HS-5 (cell line): ENCODE measurements around the gene PXN.

Source experiments
- DNase-seq: peaks from one replicate; pipeline ENCODE4 v3.0.0-alpha.2; 2012; ENCODE audit warnings: low read depth

Gene PXN

GRCh38 chr12:120265473-120266179 lies at the start of gene PXN:
PXN (minus strand) TSS chr12:120265730; CDS start chr12:120265629, 101 bp downstream.
- DNase-seq = no peak

- DNase-seq = no peak
Observed at GRCh38 chr12:120314220-120314619, 48.7 kb upstream of the PXN start.

GRCh38 chr12:120301962-120302815 lies 36.7 kb upstream of the PXN start, which contains the start of gene SIRT4:
SIRT4 (plus strand) TSS chr12:120302321; CDS start chr12:120303562, 1,241 bp downstream.
- peak; percentile 88 for DNase-seq

- DNase-seq = peak; percentile 88
Observed at GRCh38 chr12:120292661-120293531, 27.4 kb upstream of the PXN start, which contains the start of gene RNU4-1. RNU4-1 (minus strand) TSS chr12:120293237.

GRCh38 chr12:120292411-120292660 lies 26.8 kb upstream of the PXN start:
- DNase-seq = no peak

GRCh38 chr12:120290609-120291305 lies 25.2 kb upstream of the PXN start:
- no peak for DNase-seq

GRCh38 chr12:120287491-120287890 lies 22.0 kb upstream of the PXN start:
- no peak for DNase-seq

- DNase-seq = no peak
Observed at GRCh38 chr12:120286768-120287490, 21.4 kb upstream of the PXN start.

GRCh38 chr12:120284381-120284780 lies 18.9 kb upstream of the PXN start:
- no peak for DNase-seq

- no peak for DNase-seq
Observed at GRCh38 chr12:120283318-120283717, 17.8 kb upstream of the PXN start.

- no peak for DNase-seq
Observed at GRCh38 chr12:120278137-120279069, 12.9 kb upstream of the PXN start.

GRCh38 chr12:120276734-120277133 lies 11.2 kb upstream of the PXN start:
- no peak for DNase-seq

GRCh38 chr12:120267736-120268135 lies 2.2 kb upstream of the PXN start:
- no peak for DNase-seq

GRCh38 chr12:120266180-120266870 lies 795 bp upstream of the PXN start:
- no peak for DNase-seq

- DNase-seq = no peak
Observed at GRCh38 chr12:120264904-120265472, 542 bp downstream of the PXN start.

GRCh38 chr12:120264086-120264903 lies 1.2 kb downstream of the PXN start:
- no peak for DNase-seq

- no peak for DNase-seq
Observed at GRCh38 chr12:120263748-120264085, 1.8 kb downstream of the PXN start.
